Effector memory CD8-positive, alpha-beta T cell (primary cell): ENCODE measurements around the gene TKTL1.

Experiments
- ATAC-seq: fragments of 150-1000 bp; cut with Tn5 transposase; replicated peaks from 2 replicates; pipeline ENCODE4 v1.10.0; 2021; ENCODE audit warnings: mild to moderate bottlenecking, moderate library complexity
- DNase-seq, 3 experiments: peaks; one replicate each; pipeline ENCODE4 v3.0.0; 2021
- H3K27ac Mint-ChIP-seq, 2 donors: one replicate each; pipeline ENCODE4 v1.8.0; 2022; ENCODE audit warnings: mild to moderate bottlenecking in 2 of 2, mixed read lengths in 2 of 2, moderate library complexity in 2 of 2
- H3K27me3 Mint-ChIP-seq, 2 donors: one replicate each; pipeline ENCODE4 v1.8.0; 2022; ENCODE audit warnings: mixed read lengths in 2 of 2
- H3K36me3 Mint-ChIP-seq: one replicate; pipeline ENCODE4 v1.8.0; 2022; ENCODE audit warnings: mild to moderate bottlenecking, moderate library complexity, mixed read lengths; ENCODE audit not compliant: insufficient read depth
- H3K4me1 Mint-ChIP-seq, 2 donors: one replicate each; pipeline ENCODE4 v1.8.0; 2022; ENCODE audit warnings: low read depth in 2 of 2, mixed read lengths in 2 of 2
- H3K4me3 Mint-ChIP-seq, 2 donors: one replicate each; pipeline ENCODE4 v1.8.0; 2022; ENCODE audit warnings: mild to moderate bottlenecking in 2 of 2, mixed read lengths in 2 of 2, moderate library complexity in 2 of 2
- H3K9me3 Mint-ChIP-seq, 2 donors: one replicate each; pipeline ENCODE4 v1.8.0; 2022; ENCODE audit warnings: mixed read lengths in 2 of 2

Gene TKTL1

GRCh38 chrX:154353172-154353843, 57.7 kb downstream of the TKTL1 start:
- peak overlapping the region; percentile 44 to 99 for H3K27ac Mint-ChIP-seq
- no peaks in the 10 kb centered on the region for H3K9me3 Mint-ChIP-seq
- H3K27me3 Mint-ChIP-seq, result no peaks in the 10 kb centered on the region
- ATAC-seq (no peak), DNase-seq (peak in 1 of 3 experiments; percentile 1)
- peak overlapping the region in 1 of 2 donors; percentile 77 for H3K4me3 Mint-ChIP-seq
- H3K36me3 Mint-ChIP-seq, result peaks cover 100% of the 10 kb centered on the region
- H3K4me1 Mint-ChIP-seq, result peaks cover 6 to 45% of the 10 kb centered on the region in 2 donors

- ATAC-seq (no peak), DNase-seq (peak in 2 of 3 experiments; percentile 1 to 2)
- H3K4me3 Mint-ChIP-seq, result peak overlapping the region in 1 of 2 donors; percentile 77
- H3K27me3 Mint-ChIP-seq, result no peaks in the 10 kb centered on the region
- no peaks in the 10 kb centered on the region for H3K9me3 Mint-ChIP-seq
- peak overlapping the region; percentile 44 to 99 for H3K27ac Mint-ChIP-seq
- peaks cover 100% of the 10 kb centered on the region for H3K36me3 Mint-ChIP-seq
- peaks cover 12 to 49% of the 10 kb centered on the region in 2 donors for H3K4me1 Mint-ChIP-seq
These were observed 58.4 kb downstream of the TKTL1 start for GRCh38 chrX:154354013-154354412.

GRCh38 chrX:154354516-154354915, 58.9 kb downstream of the TKTL1 start:
- no peaks in the 10 kb centered on the region for H3K9me3 Mint-ChIP-seq
- H3K36me3 Mint-ChIP-seq, result peaks cover 100% of the 10 kb centered on the region
- peak overlapping the region in 1 of 2 donors; percentile 23 for H3K4me3 Mint-ChIP-seq
- no peaks in the 10 kb centered on the region for H3K27me3 Mint-ChIP-seq
- ATAC-seq (no peak), DNase-seq (no peak)
- H3K4me1 Mint-ChIP-seq, result peaks cover 12 to 45% of the 10 kb centered on the region in 2 donors
- H3K27ac Mint-ChIP-seq, result peak overlapping the region; percentile 28 to 99

- Mint-ChIP-seq H3K27me3 (no peaks in the 10 kb centered on the region), H3K27ac (peak overlapping the region in 1 of 2 donors; percentile 99), H3K4me1 (peaks cover 12 to 41% of the 10 kb centered on the region in 2 donors), H3K9me3 (no peaks in the 10 kb centered on the region), H3K4me3 (peak overlapping the region; percentile 8 to 41), H3K36me3 (peaks cover 100% of the 10 kb centered on the region)
- DNase-seq (peak in 1 of 3 experiments; percentile 3), ATAC-seq (no peak)
These were observed 59.6 kb downstream of the TKTL1 start for GRCh38 chrX:154355094-154355775.

GRCh38 chrX:154355776-154356140, 60.2 kb downstream of the TKTL1 start:
- peaks cover 12 to 41% of the 10 kb centered on the region in 2 donors for H3K4me1 Mint-ChIP-seq
- DNase-seq (no peak), ATAC-seq (no peak)
- no peaks in the 10 kb centered on the region for H3K9me3 Mint-ChIP-seq
- peaks cover 100% of the 10 kb centered on the region for H3K36me3 Mint-ChIP-seq
- H3K4me3 Mint-ChIP-seq, result peak overlapping the region in 1 of 2 donors; percentile 72
- no peaks in the 10 kb centered on the region for H3K27me3 Mint-ChIP-seq
- peak overlapping the region in 1 of 2 donors; percentile 99 for H3K27ac Mint-ChIP-seq

GRCh38 chrX:154356596-154356995, 61.0 kb downstream of the TKTL1 start:
- no peak for DNase-seq
- Mint-ChIP-seq H3K9me3 (no peaks in the 10 kb centered on the region), H3K4me1 (peaks cover 8 to 38% of the 10 kb centered on the region in 2 donors), H3K36me3 (peaks cover 100% of the 10 kb centered on the region), H3K27ac (peak overlapping the region in 1 of 2 donors; percentile 99), H3K27me3 (no peaks in the 10 kb centered on the region), H3K4me3 (peak overlapping the region in 1 of 2 donors; percentile 72)
- no peak for ATAC-seq

GRCh38 chrX:154357205-154357604, 61.6 kb downstream of the TKTL1 start:
- Mint-ChIP-seq H3K9me3 (no peaks in the 10 kb centered on the region), H3K36me3 (peaks cover 100% of the 10 kb centered on the region), H3K27ac (peak overlapping the region in 1 of 2 donors; percentile 99), H3K4me3 (peak overlapping the region; percentile 36 to 51), H3K4me1 (peaks cover 6 to 33% of the 10 kb centered on the region in 2 donors), H3K27me3 (no peaks in the 10 kb centered on the region)
- no peak for DNase-seq
- no peak for ATAC-seq

GRCh38 chrX:154358011-154358410, 62.4 kb downstream of the TKTL1 start:
- no peak for DNase-seq
- H3K36me3 Mint-ChIP-seq, result peaks cover 100% of the 10 kb centered on the region
- H3K4me3 Mint-ChIP-seq, result peak overlapping the region in 1 of 2 donors; percentile 74
- no peak for ATAC-seq
- H3K27me3 Mint-ChIP-seq, result no peaks in the 10 kb centered on the region
- H3K27ac Mint-ChIP-seq, result peak overlapping the region in 1 of 2 donors; percentile 99
- no peaks in the 10 kb centered on the region for H3K9me3 Mint-ChIP-seq
- peaks cover 6 to 35% of the 10 kb centered on the region in 2 donors for H3K4me1 Mint-ChIP-seq

GRCh38 chrX:154358829-154359228, 63.2 kb downstream of the TKTL1 start:
- peaks cover 100% of the 10 kb centered on the region for H3K36me3 Mint-ChIP-seq
- DNase-seq (no peak), ATAC-seq (no peak)
- peak overlapping the region; percentile 75 to 93 for H3K27ac Mint-ChIP-seq
- H3K27me3 Mint-ChIP-seq, result no peaks in the 10 kb centered on the region
- no peaks in the 10 kb centered on the region for H3K9me3 Mint-ChIP-seq
- H3K4me3 Mint-ChIP-seq, result peak overlapping the region; percentile 18 to 74
- peaks cover 6 to 31% of the 10 kb centered on the region in 2 donors for H3K4me1 Mint-ChIP-seq

GRCh38 chrX:154359362-154360154, 64.0 kb downstream of the TKTL1 start:
- Mint-ChIP-seq H3K27ac (peak overlapping the region in 1 of 2 donors; percentile 98), H3K4me3 (peak overlapping the region in 1 of 2 donors; percentile 27), H3K36me3 (peaks cover 100% of the 10 kb centered on the region), H3K9me3 (no peaks in the 10 kb centered on the region), H3K4me1 (peaks cover 6 to 28% of the 10 kb centered on the region in 2 donors), H3K27me3 (no peaks in the 10 kb centered on the region)
- DNase-seq, result no peak
- ATAC-seq, result no peak

GRCh38 chrX:154360155-154360713, 64.6 kb downstream of the TKTL1 start:
- peaks cover 6 to 34% of the 10 kb centered on the region in 2 donors for H3K4me1 Mint-ChIP-seq
- ATAC-seq, result no peak
- peaks cover 100% of the 10 kb centered on the region for H3K36me3 Mint-ChIP-seq
- no peaks in the 10 kb centered on the region for H3K9me3 Mint-ChIP-seq
- H3K4me3 Mint-ChIP-seq, result peak overlapping the region; percentile 20 to 55
- no peaks in the 10 kb centered on the region for H3K27me3 Mint-ChIP-seq
- DNase-seq, result no peak
- H3K27ac Mint-ChIP-seq, result peak overlapping the region in 1 of 2 donors; percentile 98

GRCh38 chrX:154362085-154362742, 66.6 kb downstream of the TKTL1 start:
- H3K27me3 Mint-ChIP-seq, result no peaks in the 10 kb centered on the region
- peaks cover 100% of the 10 kb centered on the region for H3K36me3 Mint-ChIP-seq
- H3K9me3 Mint-ChIP-seq, result no peaks in the 10 kb centered on the region
- H3K27ac Mint-ChIP-seq, result peak overlapping the region in 1 of 2 donors; percentile 98
- peaks cover 6 to 27% of the 10 kb centered on the region in 2 donors for H3K4me1 Mint-ChIP-seq
- peak overlapping the region in 1 of 2 donors; percentile 55 for H3K4me3 Mint-ChIP-seq
- DNase-seq, result no peak
- ATAC-seq, result no peak
